NCI-H2081 treated with DMSO at 0.1 percent for 48 hours (cell line): ENCODE results near the gene GAPVD1.
"Not testable (repeated sequence)": the region's sequence is repeated elsewhere in the genome, so short reads cannot be mapped to it uniquely, and the experiment has no call there.

Experiments used
- DNase-seq: peaks from one replicate; lab custom pipeline; 2025; lab: John Stamatoyannopoulos, UW

Gene GAPVD1

DNA sequence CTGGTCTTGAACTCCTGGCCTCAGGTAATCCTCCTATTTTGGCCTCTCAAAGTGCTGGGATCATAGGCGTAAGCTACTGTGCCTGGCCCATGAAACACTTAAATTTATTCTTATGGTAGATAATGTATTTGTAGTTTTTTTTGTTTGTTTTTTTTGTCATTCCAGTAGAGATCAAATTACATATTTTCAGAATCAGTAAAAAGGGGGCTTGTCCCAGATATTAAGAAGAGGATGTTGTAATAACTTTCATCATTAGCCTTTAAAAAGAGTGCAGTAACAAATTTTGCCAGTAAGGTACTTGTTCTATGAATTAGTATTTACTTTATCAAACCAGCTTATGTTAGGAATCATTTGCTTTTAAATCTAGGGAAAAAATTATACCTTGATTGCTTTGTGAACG, 42.6 kb downstream of the GAPVD1 start:
- DNase-seq: no peak

DNA sequence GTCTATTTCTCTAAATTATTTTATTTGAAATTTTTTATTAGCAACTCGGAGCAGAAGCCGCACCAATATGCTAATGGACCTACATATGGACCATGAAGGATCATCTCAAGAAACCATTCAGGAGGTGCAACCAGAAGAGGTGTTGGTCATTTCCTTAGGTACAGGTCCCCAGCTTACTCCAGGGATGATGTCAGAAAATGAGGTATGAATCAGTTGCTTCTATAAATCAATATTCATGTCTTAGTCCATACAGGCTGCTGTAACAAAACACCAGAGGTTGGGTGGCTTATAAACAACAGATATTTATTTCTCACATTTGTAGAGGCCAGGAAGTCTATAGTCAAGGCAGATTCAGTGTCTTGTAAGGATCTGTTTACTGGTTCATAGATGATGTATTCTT, 50.8 kb downstream of the GAPVD1 start:
- DNase-seq: no peak

DNA sequence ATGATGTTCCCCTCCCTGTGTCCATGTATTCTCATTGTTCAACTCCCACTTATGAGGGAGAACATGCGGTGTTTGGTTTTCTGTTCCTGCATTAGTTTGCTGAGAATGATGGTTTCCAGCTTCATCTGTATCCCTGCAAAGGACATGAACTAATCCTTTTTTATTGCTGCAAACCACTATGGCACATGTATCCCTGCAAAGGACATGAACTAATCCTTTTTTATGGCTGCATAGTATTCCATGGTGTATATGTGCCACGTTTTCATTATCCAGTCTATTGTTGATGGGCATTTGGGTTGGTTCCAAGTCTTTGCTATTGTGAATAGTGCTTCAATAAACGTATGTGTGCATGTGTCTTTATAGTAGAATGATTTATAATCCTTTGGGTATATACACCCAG, 54.7 kb downstream of the GAPVD1 start:
- not testable (repeated sequence) for DNase-seq

DNA sequence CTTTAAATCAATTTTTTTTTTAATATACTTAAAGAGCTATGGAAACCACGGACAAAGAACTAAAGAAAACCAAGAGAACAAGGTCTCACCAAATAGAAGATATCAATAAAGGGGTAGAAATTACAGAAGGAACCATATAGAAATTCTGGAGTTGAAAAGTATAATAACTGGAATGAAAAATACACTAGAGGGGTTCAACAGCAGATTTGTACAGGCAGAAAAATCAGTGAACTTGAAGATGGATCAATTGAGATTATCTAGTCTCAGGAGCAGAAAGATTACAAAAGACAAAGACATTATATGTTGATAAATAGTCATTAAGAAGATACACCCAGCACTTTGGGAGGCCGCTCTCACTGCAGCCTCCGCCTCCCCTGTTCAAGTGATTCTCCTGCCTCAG, 56.1 kb downstream of the GAPVD1 start:
- no peak for DNase-seq

DNA sequence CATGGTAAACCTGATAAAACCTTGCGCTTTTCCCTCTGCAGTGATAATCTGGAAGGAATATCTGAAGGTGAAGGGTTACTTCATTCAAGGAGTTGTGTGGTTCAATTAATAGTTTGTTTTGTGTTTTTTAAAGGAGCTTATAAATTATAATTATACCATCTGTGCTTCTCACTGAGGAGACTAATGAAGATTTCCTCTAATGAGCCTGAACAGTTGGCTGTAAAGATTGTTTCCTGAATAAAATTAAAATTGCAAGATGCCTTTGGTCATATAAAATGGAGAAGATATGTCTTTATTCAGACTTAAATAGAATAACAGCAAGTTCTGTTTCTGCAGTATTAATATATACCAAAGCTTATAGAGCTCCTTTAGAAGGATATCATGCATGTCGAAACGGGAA, 59.9 kb downstream of the GAPVD1 start:
- DNase-seq: no peak

DNA sequence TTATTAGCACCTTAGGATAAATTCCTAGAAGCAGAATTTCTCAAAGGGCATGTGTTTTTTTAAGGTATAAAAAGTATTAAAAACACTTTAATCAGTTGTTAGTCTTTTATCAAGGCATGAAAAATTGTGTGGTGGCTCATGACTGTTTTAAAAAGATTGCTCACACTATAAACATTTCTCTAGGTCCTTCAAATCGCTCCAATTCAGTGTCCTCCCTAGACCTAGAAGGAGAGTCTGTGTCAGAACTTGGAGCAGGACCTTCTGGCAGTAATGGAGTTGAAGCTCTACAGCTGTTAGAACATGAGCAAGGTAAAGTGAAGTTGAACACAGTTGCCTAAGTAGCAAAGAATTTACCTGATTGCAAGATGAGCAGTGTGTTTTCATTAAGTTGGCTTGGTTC, 62.0 kb downstream of the GAPVD1 start:
- DNase-seq: no peak

DNA sequence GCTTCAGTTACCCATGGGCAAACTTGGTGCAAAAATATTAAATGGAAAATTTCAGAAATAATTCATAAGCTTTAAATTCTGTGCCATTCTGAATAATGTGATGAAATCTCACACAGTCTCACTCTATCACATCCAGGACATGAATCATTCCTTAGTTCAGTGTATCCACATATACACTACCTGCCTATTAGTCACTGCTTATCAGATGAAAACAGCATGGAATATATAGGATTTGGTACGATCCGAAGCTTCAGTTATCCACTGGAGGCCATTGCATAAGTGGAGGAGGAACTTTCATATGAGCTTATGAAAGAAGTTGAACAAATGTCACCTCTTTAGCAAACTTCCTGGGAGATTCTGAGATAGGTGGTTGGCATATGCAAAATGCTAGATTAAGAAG, 64.2 kb downstream of the GAPVD1 start:
- DNase-seq: no peak

DNA sequence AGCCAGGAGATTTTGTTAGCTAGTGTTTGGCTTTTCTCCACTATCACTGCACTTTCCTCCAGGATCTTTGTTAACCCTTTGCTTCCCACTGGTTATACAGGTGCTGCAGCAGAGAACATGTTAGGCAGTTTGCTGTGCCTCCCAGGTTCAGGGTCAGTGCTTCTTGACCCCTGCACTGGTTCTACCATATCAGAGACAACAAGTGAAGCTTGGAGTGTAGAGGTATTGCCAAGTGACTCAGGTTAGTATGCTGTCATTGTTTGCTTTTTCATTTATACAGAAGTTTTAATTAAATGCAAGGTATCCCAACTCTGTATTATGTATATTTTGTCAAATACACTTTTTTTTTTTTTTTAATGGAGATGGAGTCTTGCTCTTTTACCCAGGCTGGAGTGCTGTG, 68.4 kb downstream of the GAPVD1 start:
- no peak for DNase-seq

DNA sequence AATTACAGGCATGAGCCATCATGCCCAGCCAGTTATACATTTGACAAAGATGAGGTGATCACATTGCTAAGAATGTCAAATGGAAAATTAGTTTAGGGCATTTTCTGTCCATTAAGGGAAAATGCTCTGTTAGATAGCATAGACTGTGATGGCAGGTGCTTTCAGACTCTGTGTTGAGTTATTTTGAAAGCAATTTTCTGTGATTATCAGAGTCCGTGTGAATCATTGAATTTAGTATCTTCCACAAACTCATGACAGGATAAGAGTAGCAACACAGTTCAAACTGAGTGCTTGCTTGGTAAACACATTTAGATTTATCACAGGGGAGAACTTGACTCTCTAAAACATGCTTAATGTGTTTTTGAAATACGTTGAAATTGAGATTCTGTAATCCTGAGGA, 69.0 kb downstream of the GAPVD1 start:
- DNase-seq: no peak

DNA sequence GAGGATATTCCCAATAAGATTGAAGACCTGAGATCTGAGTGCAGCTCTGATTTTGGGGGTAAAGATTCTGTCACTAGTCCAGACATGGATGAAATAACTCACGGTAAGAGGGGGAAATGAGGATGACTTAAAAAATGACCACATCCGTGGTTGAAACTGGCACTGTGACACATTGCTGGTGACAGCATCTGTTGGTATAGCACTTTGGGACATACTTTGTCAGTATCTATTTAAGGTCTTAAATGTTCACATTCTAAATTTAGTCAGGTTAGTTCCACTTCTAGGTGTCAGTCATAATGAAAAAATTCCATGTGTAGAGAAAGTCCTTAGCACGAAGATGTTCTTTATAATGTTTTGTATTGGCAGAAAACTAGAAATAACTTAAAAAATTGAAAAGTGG, 70.9 kb downstream of the GAPVD1 start:
- DNase-seq: no peak

DNA sequence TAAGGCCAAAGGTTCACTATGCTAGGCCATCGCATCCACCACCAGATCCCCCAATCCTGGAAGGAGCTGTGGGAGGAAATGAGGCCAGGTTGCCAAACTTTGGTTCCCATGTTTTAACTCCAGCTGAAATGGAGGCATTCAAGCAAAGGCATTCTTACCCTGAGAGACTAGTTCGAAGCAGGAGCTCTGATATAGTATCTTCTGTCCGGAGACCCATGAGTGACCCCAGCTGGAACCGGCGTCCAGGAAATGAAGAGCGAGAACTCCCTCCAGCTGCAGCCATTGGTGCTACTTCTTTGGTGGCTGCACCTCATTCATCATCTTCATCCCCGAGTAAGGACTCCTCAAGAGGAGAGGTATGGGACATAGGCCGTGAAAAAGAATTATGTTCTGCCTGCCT, 75.6 kb downstream of the GAPVD1 start:
- no peak for DNase-seq

DNA sequence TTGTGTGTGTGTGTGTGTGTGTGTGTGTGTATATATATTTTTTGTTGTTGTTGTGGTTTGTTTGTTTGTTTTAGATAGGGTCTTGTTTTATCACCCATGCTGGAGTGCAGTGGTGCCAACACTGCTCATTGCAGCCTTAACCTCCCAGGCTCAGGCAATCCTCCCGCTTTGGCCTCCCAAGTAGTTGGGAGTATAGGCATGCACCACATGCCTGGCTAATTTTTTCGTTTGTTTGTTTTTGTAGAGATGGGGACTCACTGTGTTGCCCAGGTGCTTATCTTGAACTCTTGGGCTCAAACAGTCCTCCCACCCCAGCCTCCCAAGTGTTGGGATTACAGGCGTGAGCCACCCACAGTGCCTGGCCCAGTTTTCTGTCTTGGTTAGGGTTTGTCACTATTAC, 77.3 kb downstream of the GAPVD1 start:
- DNase-seq: no peak

DNA sequence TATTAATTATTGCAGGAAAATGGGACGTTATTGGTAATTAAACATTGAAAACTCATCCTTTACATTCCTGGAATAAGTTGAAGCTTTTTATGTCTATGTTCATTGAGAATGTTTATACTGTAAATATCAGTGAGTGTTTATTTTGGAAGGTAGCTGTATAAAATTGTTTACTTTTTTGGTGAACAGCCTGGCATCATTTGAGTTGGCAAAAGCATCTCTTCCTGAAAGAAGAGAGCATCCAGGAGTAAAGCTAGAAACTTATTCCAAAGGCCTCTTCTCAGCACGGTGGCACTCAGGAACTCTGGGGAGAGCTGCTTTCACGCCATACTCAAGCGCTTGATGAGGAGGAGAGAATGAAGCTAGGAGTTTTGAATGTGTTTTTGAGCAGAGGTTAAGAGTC, 79.9 kb downstream of the GAPVD1 start:
- no peak for DNase-seq

DNA sequence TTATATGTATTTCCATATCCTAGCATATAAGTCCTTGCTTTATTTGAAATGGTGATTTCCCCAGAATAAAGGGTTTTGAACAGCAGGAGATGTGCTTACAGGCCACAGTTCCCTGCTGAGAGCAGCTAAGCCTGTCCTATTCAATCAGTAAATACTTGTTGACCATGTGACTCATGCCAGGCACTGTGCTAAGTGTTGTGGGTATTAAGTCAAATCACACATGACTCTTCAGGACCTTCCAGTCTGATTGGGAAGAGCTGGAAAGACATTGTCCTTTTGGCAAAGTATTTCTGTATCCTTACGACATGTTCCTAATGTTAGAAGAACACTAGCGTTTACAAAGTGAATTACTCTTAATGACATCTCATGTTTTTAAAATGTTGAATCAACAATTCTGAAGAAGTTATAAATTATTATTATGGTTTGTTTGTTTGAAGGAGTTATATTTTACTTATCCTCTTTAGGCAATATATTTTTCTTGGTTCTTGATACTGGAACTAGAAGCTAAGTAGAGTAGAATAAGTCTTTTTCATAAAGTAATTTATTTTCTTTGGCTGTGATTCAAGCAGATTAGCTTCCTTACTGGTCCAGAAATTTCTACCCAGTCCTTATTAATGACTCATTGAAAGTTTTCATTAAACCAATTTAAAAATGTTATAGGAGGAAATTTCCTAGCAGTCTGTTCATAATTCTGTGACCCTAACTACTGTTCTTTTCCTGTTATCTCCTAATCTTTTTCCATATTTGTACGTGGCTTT, 82.1 kb downstream of the GAPVD1 start:
- DNase-seq: peak; percentile 12

DNA sequence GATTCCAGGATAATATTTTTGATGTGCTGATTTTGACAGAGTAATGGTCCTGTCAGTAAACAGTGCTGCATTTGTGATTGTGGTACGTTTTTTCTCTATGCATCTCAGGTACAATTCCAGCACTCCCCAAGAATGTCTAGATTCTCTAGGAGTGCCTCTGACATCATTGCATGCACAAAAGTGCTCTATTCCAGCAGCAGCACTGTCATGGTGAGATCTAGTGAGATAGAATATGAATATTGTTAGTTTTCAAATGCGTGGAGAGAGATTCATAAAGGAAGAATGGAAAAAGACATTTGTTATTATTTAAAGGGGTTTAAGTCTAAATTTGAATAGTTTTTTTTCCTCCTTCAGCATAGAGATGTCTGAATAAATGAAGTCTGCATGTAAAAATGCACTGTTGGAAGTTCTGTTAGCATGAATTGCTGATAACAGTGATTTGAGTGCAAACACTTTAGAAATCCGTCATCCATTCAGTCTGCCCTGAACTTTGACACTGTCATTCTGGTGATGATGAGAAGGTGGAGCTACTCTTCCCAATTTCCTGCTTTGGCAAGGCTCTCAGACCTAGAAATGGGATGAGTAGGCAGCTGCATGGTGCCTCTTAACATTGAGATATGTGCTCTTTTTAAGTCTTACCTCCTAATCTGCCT, 84.6 kb downstream of the GAPVD1 start:
- DNase-seq: no peak

DNA sequence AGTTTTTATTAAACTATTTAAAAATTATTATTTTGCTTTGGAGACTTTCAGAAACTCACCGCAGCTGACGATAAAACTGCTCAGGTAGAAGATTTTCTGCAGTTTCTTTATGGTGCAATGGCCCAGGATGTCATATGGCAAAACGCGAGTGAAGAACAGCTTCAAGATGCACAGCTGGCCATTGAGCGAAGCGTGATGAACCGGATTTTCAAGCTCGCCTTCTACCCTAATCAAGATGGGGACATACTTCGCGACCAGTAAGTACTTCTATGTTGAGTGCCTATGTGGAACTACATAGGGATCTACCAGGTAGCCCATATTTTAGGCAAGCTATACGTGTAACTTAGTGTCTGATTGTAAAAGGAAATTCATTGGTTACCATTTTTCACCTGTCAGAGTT, 94.0 kb downstream of the GAPVD1 start:
- no peak for DNase-seq

DNA sequence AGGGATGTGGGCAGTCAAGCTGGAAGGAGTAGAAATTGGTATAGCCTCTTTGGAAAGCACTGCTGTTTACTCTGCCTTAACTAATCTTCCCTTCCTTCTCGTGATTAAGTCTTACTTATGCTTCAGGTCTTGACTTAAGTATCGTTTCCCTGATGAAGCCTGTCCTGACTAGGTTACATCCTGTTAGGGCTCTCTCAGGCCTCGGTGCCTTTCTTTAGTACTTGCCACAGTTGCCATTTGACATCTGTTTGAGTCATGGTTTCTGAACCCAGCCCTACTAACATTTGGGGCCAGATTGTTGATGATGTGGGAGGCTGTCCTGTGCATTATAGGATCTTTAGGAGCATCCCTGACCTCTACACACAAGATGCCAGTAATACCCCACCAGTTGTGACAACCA, 94.4 kb downstream of the GAPVD1 start:
- DNase-seq: no peak

DNA sequence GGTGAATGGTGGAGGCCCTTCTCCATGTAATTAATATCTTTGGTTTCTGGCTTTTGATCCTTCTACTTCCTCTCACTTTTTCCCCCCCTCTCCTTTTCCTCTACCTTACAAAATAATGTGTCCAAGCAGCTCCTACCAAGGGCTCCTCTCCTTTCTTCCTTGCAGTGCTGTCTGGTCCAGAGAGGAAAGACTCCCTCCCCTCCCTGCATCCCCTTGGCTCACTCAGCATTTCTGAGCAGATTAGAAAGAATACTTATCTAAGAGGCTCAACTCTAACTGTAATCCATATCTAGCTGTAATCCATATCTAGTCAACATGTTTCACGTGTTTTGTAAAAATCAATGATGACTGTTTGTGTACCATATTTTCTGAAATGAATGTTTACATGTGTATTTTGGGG, 97.4 kb downstream of the GAPVD1 start:
- no peak for DNase-seq

DNA sequence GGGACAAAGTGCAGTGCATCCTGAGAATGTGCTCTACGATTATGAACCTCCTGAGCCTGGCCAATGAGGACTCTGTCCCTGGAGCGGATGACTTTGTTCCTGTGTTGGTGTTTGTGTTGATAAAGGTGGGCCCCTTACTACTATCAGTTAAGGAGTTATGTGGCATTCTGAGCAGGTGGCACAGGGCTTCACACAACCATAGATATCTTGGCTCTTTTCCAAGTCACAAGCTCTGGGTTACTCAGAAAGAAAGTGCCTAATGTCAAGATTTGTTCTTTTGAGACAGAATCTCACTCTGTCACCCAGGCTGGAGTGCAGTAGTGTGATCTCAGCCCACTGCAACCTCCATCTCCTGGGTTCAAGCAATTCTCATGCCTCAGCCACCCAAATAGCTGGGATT, 99.0 kb downstream of the GAPVD1 start:
- DNase-seq: no peak

DNA sequence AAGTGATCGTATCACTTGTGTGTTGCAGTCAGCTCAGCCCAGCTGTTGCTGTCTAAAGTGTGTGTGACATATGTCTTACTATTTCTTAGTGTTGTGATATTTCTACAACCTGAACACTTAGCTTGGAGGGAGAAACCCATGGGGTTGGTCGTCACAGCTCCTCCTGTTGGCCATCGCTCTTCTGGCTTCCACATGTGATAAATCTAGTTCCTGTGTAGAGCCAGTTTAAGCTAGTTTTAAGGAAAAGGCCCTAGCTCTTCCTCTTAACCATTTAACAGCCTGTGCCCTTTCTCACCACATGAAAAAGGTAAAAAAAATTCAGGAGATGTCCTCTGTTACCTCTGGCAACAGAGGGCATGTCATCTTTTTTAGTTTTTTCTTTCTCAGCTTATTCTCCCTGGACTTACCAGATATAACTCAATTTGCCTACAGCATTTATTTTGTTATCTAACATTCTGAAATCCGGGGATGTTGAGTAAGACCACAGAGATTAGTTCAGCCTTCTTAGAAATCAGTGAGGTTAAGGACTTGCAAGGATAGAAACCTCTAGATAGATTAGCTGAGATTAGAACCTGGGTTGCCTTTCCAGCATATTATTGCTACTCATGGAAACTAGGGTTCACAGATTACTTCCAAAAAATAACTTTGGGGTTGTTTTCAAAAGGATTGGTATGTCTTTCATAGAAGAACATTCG, 100.4 kb downstream of the GAPVD1 start:
- no peak for DNase-seq

DNA sequence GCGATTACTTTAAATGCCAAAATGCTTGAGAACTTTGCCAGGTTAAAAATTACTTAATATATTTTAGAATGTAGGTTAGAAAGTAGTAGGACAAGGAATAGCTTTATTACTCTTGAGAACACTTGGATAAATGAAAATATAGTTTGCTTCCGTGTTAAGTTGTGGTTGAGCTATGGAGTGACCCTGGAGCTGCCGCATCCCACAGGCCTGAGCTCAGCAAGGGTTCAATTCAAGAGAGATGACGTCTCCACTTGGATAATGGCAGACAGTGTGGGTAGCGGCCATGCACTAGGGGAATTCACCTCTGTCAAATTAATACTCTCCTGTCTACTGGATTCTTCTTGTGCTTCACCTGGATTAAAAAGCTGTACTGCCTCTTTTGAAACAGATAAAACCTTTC, 105.0 kb downstream of the GAPVD1 start:
- DNase-seq: no peak

DNA sequence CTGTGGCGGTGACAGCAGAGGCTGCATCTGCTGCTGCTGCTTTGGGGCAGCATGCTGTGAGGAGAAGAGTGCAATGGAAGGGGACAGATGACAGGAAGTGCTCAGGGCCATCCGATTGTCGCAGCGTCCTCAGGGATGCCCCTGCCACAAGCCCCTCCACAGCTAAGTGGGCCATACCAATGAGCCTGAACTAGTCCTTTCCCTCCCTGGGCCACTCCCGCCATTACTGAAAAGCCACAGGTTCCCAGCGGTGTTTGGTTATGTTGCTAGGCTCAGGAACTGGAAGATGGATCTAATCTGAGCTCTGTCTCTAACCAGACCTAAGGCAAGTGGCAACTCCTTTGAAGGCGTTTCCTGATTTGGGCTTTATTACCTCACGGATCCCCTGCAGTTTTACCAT, 109.2 kb downstream of the GAPVD1 start:
- no peak for DNase-seq

DNA sequence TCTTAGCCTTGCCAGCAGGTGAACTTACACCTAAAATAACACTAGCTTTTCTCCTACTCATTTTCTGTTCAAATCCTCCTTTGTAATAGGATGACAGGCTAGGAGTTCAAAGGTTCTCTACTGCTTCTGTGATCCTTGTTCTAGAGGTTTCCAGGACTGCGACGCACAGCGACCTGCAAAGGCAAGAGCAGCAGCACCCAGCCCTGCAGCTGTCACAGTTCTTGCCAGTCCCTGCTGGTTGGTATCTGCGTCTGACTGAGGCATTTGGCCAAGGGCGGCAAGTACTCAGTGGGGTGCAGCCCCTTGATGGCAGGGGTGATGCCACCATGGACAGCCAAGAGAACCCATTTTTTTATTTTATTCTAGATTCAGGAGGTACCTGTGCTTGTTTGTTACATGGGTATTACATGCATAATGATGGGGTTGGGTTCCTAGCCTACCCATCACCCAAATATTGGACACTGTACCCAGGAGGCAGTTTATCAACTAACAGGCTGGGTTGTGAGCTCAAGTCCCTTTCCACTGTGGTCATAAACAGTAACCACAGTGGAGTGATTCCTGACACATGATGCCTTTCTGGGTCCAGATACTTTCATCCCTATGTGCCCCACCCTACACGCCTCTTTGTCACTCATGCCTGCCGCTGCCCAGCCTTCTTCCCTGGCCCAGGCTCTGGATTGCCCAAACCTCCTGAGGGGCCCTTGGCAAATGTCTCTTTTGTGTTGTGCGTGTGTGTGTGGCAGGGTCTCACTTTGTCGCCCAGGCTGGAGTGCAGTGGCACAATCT, 111.0 kb downstream of the GAPVD1 start:
- no peak for DNase-seq
